DND-41 (cell line): ENCODE measurements around the gene LMF1.

Experiments
- EZH2 ChIP-seq: IDR thresholded peaks from 3 replicates; pipeline ENCODE4 v1.6.1; 2012; ENCODE audit warnings: borderline replicate concordance, low read depth, mild to moderate bottlenecking, moderate library complexity, low read length, inconsistent platforms; ENCODE audit not compliant: severe bottlenecking
- TF ChIP-seq, protein P1 (sequence below): IDR thresholded peaks from 2 replicates; pipeline ENCODE4 v1.5.1; 2012; ENCODE audit warnings: borderline replicate concordance, low read length, moderate library complexity, mild to moderate bottlenecking; ENCODE audit not compliant: poor library complexity, severe bottlenecking; ENCODE audit errors: extremely low read depth

DNA sequence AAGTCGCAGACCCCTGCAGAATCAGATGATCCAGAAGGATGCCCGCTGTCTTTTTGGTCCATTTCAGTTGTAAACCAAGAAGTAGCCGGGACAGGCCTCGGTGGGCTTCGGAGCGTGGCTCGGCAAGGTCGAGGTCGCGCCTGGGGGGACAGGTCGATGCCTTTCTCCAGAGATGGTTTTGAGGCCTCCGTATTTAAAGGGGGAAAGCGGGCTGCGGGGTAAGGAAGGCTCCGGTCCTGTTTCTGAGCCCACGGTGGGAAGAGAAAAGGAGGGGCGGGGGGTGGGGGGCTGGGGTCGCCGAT, 162.7 kb downstream of the LMF1 start:
- TF ChIP-seq, protein P1, sequence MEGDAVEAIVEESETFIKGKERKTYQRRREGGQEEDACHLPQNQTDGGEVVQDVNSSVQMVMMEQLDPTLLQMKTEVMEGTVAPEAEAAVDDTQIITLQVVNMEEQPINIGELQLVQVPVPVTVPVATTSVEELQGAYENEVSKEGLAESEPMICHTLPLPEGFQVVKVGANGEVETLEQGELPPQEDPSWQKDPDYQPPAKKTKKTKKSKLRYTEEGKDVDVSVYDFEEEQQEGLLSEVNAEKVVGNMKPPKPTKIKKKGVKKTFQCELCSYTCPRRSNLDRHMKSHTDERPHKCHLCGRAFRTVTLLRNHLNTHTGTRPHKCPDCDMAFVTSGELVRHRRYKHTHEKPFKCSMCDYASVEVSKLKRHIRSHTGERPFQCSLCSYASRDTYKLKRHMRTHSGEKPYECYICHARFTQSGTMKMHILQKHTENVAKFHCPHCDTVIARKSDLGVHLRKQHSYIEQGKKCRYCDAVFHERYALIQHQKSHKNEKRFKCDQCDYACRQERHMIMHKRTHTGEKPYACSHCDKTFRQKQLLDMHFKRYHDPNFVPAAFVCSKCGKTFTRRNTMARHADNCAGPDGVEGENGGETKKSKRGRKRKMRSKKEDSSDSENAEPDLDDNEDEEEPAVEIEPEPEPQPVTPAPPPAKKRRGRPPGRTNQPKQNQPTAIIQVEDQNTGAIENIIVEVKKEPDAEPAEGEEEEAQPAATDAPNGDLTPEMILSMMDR = no peak
- TF ChIP-seq EZH2 = no peak
